Central memory CD4-positive, alpha-beta T cell (primary cell): ENCODE data around the gene PLEKHG2.
A peak's percentile ranks its signal among the peaks of the same experiment; 100 is the strongest.

Experiments
- DNase-seq: peaks from one replicate; pipeline ENCODE4 v3.0.0; 2022

PLEKHG2 gene

GRCh38 chr19:39384839-39385568 is 27.5 kb upstream of the PLEKHG2 start:
- no peak for DNase-seq

GRCh38 chr19:39385629-39386411 is 26.6 kb upstream of the PLEKHG2 start:
- no peak for DNase-seq

GRCh38 chr19:39386557-39386956 is 25.9 kb upstream of the PLEKHG2 start:
- no peak for DNase-seq

GRCh38 chr19:39388657-39389056 is 23.8 kb upstream of the PLEKHG2 start:
- DNase-seq = no peak

- no peak for DNase-seq
Measured at GRCh38 chr19:39389631-39390414, 22.6 kb upstream of the PLEKHG2 start.

GRCh38 chr19:39390451-39390750 is 22.1 kb upstream of the PLEKHG2 start:
- peak; percentile 86 for DNase-seq

- DNase-seq = peak; percentile 100
Measured at GRCh38 chr19:39390751-39391437, 21.6 kb upstream of the PLEKHG2 start, which contains the start of the genes MED29 and PAF1. Gene MED29 (plus strand): TSS chr19:39391378. CDS start chr19:39391423, 45 bp downstream. Gene PAF1 (minus strand): TSS chr19:39391106. CDS start chr19:39390864, 242 bp downstream.

GRCh38 chr19:39397360-39398296 is 14.8 kb upstream of the PLEKHG2 start:
- peak; percentile 90 for DNase-seq

GRCh38 chr19:39398297-39398864 is 14.1 kb upstream of the PLEKHG2 start:
- DNase-seq = no peak

GRCh38 chr19:39399668-39400050 is 12.8 kb upstream of the PLEKHG2 start:
- no peak for DNase-seq

GRCh38 chr19:39400061-39400460 is 12.4 kb upstream of the PLEKHG2 start:
- DNase-seq = no peak

- no peak for DNase-seq
Measured at GRCh38 chr19:39401070-39401548, 11.4 kb upstream of the PLEKHG2 start.

- DNase-seq = peak; percentile 94
Measured at GRCh38 chr19:39401549-39402345, 10.7 kb upstream of the PLEKHG2 start.

- DNase-seq = peak; percentile 77
Measured at GRCh38 chr19:39402346-39403300, 9.8 kb upstream of the PLEKHG2 start.

GRCh38 chr19:39403331-39404312 is 8.8 kb upstream of the PLEKHG2 start:
- DNase-seq = peak; percentile 98

GRCh38 chr19:39405261-39405957 is 7.1 kb upstream of the PLEKHG2 start:
- DNase-seq = no peak
